Transverse colon (tissue), 4 donors: ENCODE data around the gene SPTBN4. TPM values are rescaled to one million over a fixed set of nuclear protein-coding genes. Genes with fewer than 3 reads are reported as not detected.

Experiments
- DNase-seq: peaks from one replicate; pipeline ENCODE4 v3.0.0-alpha.2; 2019
- H3K27ac ChIP-seq, 4 donors: fragments of 200-600 bp; sonication (generic); 2 replicates each; pipeline ENCODE4 v1.5.1; 2016 to 2018; ENCODE audit warnings: inconsistent platforms in 4 of 4
- H3K27me3 ChIP-seq: fragments of 200-600 bp; sonication (generic); 2 replicates; pipeline ENCODE4 v1.5.1; 2017; ENCODE audit warnings: inconsistent platforms
- H3K36me3 ChIP-seq, 4 donors: fragments of 200-600 bp; sonication (generic); 2 replicates each; pipeline ENCODE4 v1.5.1; 2017 to 2019; ENCODE audit warnings: inconsistent platforms in 4 of 4
- H3K4me1 ChIP-seq, 4 donors: fragments of 200-600 bp; sonication (generic); 2 replicates each; pipeline ENCODE4 v1.5.1; 2017 to 2020; ENCODE audit warnings: inconsistent platforms in 4 of 4
- H3K4me3 ChIP-seq, 4 donors: fragments of 200-600 bp; sonication (generic); 1 replicate in 1 of 4; 2 replicates in 3 of 4; pipeline versions ENCODE4 v1.5.1 to v1.6.1; 2017 to 2019; ENCODE audit warnings: inconsistent platforms in 4 of 4
- H3K9me3 ChIP-seq, 2 donors: fragments of 200-600 bp; sonication (generic); 2 replicates each; pipeline ENCODE4 v1.5.1; 2017 to 2019; ENCODE audit warnings: inconsistent platforms in 2 of 2
- EP300 ChIP-seq: sonication (generic); formaldehyde crosslinking; IDR thresholded peaks from one replicate; pipeline ENCODE4 v1.6.1; 2017; ENCODE audit warnings: antibody characterized with exemption, low read depth
- POLR2A ChIP-seq: fragments of 450-650 bp; IDR thresholded peaks from one replicate; pipeline ENCODE4 v1.6.1; 2016; ENCODE audit warnings: antibody characterized with exemption, mild to moderate bottlenecking, moderate library complexity
- POLR2AphosphoS5 ChIP-seq, 3 donors: sonication (generic); formaldehyde crosslinking; IDR thresholded peaks; one replicate each; pipeline ENCODE4 v1.6.1; 2016; ENCODE audit warnings: antibody characterized with exemption in 3 of 3
- WGBS, 2 donors: methylation state at CpG; one replicate each; pipeline ENCODE4 v1.1.5; 2018; ENCODE audit warnings: low coverage in 1 of 2; 5-methylcytosine and 5-hydroxymethylcytosine counted together
- in situ Hi-C, 4 donors: fragments of 200-750 bp; cut with MboI; loops; one replicate each; pipeline versions ENCODE4 v1.15.0 to v1.15.1; 2017; ENCODE audit warnings: low sequenced_read_pairs in 3 of 4, low pct_ligation_motif_present in 1 of 4, low pct_unique_long_range_greater_than_20kb in 1 of 4
- intact Hi-C: fragments of 100-400 bp; cut with DNase I; formaldehyde crosslinking; loops from one replicate; pipeline ENCODE4 v1.15.1; 2023; ENCODE audit warnings: low total_unique reads
- total RNA-seq, 4 donors: library from RNA; depleted of rRNA; stranded (reverse); fragments of >200 nt; gene quantifications; one replicate each; pipeline ENCODE4 v1.1.0, GENCODE V29; 2016
- TF ChIP-seq, protein P1 (sequence below), 5 experiments: fragments of 200-600 bp in 3 of 5; fragments of 450-650 bp in 2 of 5; sonication (generic) in 3 of 5; IDR thresholded peaks; 1 replicate in 2 of 5; 2 replicates in 3 of 5; pipeline ENCODE4 v1.5.1; 2016 to 2017; ENCODE audit warnings: antibody characterized with exemption in 5 of 5, inconsistent platforms in 3 of 5, mild to moderate bottlenecking in 2 of 5, moderate library complexity in 1 of 5

The SPTBN4 gene
- total RNA-seq, 4 donors from 2014 or later, result under 0.01 to 1.5 (median 0.99) TPM

DNA sequence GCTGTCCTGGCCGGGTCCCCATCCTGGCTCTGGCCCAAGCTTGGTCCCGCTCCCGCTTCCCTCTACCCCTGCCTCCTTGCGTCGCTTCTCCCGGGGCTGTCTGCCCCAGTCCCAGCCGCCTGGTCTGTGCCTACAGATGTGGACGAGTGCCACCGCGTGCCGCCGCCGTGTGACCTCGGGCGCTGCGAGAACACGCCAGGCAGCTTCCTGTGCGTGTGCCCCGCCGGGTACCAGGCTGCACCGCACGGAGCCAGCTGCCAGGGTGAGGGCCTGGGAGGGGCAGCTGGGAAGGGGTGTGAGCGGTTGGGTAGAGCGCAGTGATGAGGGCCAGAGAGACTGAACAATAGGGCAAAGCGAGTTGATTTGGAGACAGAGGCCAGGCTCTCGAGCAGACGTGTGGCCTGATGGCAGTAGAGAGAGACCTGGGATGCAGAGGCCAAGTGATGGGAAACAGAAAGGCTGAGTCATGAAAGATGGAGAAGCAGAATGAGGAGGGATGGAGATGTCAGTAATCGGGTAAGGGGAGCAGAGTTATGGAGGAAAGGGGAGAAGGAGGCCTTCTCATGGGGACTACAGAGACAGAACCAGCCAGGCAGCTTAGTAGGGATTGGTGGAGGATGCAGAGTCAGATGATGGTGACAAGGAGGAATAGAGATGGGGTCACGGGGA lies 143.7 kb downstream of the SPTBN4 start:
- Histone ChIP-seq H3K36me3 (no peaks in the 10 kb centered on the region), H3K4me1 (peaks cover 23 to 84% (median 71%) of the 10 kb centered on the region in 4 donors), H3K27me3 (no peaks in the 10 kb centered on the region), H3K27ac (peak overlapping the region; percentile 88 to 91 (median 90)), H3K9me3 (no peaks in the 10 kb centered on the region), H3K4me3 (peak overlapping the region in 2 of 4 donors; percentile 41 to 54)
- TF ChIP-seq EP300 (no peak), POLR2AphosphoS5 (IDR thresholded peaks at IDR 0.05) (peak in 2 of 3 donors; percentile 51 to 53)
- TF ChIP-seq, protein P1, sequence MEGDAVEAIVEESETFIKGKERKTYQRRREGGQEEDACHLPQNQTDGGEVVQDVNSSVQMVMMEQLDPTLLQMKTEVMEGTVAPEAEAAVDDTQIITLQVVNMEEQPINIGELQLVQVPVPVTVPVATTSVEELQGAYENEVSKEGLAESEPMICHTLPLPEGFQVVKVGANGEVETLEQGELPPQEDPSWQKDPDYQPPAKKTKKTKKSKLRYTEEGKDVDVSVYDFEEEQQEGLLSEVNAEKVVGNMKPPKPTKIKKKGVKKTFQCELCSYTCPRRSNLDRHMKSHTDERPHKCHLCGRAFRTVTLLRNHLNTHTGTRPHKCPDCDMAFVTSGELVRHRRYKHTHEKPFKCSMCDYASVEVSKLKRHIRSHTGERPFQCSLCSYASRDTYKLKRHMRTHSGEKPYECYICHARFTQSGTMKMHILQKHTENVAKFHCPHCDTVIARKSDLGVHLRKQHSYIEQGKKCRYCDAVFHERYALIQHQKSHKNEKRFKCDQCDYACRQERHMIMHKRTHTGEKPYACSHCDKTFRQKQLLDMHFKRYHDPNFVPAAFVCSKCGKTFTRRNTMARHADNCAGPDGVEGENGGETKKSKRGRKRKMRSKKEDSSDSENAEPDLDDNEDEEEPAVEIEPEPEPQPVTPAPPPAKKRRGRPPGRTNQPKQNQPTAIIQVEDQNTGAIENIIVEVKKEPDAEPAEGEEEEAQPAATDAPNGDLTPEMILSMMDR (IDR thresholded peaks at IDR 0.05), result no peak
- 22 to 33% methylated on average over 4 to 29 of the region's 29 CpGs for WGBS, 2 donors
- intact Hi-C loops (no loop called here), in situ Hi-C loops (no loop called here)
- peak; percentile 73 for DNase-seq

DNA sequence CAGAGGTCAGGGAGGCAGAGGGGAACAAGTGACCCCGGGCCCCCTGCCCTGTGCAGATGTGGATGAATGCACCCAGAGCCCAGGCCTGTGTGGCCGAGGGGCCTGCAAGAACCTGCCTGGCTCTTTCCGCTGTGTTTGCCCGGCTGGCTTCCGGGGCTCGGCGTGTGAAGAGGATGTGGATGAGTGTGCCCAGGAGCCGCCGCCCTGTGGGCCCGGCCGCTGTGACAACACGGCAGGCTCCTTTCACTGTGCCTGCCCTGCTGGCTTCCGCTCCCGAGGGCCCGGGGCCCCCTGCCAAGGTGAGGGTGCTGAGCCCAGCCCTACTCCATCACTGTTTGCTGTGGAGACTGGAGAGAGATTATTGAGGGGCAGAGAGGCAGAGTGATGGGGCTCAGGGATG lies 144.3 kb downstream of the SPTBN4 start:
- in situ Hi-C loops, result no loop called here
- no peaks in the 10 kb centered on the region for H3K36me3 ChIP-seq
- H3K4me1 ChIP-seq, result peaks cover 23 to 84% (median 68%) of the 10 kb centered on the region in 4 donors
- no peak overlapping the region for H3K4me3 ChIP-seq
- DNase-seq, result peak; percentile 64
- intact Hi-C loops, result no loop called here
- no peaks in the 10 kb centered on the region for H3K9me3 ChIP-seq
- TF ChIP-seq POLR2A (peak; percentile 20), POLR2AphosphoS5 (IDR thresholded peaks at IDR 0.05) (peak in 2 of 3 donors; percentile 15 to 34), EP300 (no peak)
- H3K27ac ChIP-seq, result peak overlapping the region; percentile 88 to 91 (median 90)
- WGBS, 2 donors, result 68% methylated on average over 15 of the region's 15 CpGs; no CpG with 5 or more reads in 1 of the 2 donors
- no peaks in the 10 kb centered on the region for H3K27me3 ChIP-seq

DNA sequence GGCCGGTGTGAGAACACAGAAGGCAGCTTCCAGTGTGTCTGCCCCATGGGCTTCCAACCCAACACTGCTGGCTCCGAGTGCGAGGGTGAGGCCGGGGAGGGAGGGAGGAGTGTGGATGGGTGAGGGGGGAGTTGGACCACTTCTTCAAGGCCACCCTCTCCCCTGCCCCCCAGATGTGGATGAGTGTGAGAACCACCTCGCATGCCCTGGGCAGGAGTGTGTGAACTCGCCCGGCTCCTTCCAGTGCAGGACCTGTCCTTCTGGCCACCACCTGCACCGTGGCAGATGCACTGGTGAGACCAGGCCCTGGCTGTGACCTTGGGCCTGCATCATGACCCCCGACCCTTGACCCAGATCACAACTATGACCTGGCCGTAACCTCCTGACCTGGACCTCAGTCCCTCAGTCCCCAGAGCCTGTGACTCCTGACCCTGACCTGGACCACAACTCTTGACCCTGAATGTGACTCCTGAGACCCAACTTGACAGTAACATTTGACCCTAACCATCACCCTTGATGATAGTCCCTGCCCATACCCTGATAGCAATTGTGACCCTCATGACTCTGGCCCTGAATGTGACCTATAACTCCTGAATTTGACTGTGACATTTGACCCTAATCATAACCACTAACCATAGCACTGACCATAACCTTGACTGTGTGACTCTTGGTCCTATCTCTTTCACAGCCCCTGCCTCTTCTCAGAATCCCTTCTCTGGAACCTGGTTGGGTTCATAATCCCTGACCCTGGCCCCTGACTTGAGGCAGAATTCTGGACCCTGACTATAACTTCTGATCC lies 145.3 kb downstream of the SPTBN4 start:
- TF ChIP-seq POLR2A, result no peak
- TF ChIP-seq, protein P1 (IDR thresholded peaks at IDR 0.05), result no peak
- TF ChIP-seq POLR2AphosphoS5 (IDR thresholded peaks at IDR 0.05), result no peak
- no peak for TF ChIP-seq EP300
- intact Hi-C loops, result no loop called here
- Histone ChIP-seq H3K4me3 (no peak overlapping the region), H3K9me3 (no peaks in the 10 kb centered on the region), H3K27me3 (no peaks in the 10 kb centered on the region), H3K27ac (peak overlapping the region; percentile 88 to 91 (median 90)), H3K36me3 (no peaks in the 10 kb centered on the region), H3K4me1 (peaks cover 19 to 77% (median 58%) of the 10 kb centered on the region in 4 donors)
- in situ Hi-C loops, result no loop called here
- 88% methylated on average over 9 of the region's 10 CpGs; no CpG with 5 or more reads in 1 of the 2 donors for WGBS, 2 donors
- no peak for DNase-seq

DNA sequence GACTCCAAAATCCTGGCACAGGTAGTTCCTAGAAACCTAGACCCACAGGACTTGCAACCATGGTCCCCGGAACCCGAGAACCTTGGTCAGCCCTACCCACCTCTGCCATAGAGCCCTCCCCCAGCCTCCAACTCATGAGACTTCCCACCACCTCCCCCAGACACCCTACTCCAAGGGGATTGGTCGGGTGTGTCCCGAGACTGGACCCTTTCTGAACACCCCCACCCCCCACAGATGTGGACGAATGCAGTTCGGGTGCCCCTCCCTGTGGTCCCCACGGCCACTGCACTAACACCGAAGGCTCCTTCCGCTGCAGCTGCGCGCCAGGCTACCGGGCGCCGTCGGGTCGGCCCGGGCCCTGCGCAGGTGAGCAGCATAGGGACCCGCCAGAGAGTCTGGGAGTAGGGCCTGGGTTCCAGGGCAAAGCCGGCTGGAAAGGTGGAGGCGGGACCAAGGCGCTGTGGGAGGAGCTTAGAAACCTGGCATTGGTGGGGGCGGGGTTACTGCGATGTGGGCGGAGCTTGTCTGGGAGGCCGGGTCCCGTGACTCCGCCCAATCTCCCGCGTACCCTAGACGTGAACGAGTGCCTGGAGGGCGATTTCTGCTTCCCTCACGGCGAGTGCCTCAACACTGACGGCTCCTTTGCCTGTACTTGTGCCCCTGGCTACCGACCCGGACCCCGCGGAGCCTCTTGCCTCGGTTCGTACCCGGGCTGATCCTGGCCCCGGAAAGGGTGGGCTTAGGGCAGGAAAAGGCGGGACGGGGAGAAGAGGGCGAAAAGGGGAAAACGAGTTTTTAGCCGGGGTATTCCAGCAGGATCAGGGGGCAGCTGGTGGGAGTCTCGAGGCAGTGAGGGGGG lies 146.3 kb downstream of the SPTBN4 start:
- H3K27ac ChIP-seq, result peak overlapping the region; percentile 90 to 92 (median 92)
- peak overlapping the region in 3 of 4 donors; percentile 41 to 72 (median 49) for H3K4me3 ChIP-seq
- in situ Hi-C loops, result no loop called here
- no peaks in the 10 kb centered on the region for H3K36me3 ChIP-seq
- intact Hi-C loops, result no loop called here
- peak; percentile 70 for DNase-seq
- 10 to 51% methylated on average over 2 to 44 of the region's 50 CpGs for WGBS, 2 donors
- peaks cover 16 to 67% (median 49%) of the 10 kb centered on the region in 4 donors for H3K4me1 ChIP-seq
- TF ChIP-seq POLR2A (no peak), POLR2AphosphoS5 (IDR thresholded peaks at IDR 0.05) (no peak), EP300 (no peak)
- TF ChIP-seq, protein P1 (IDR thresholded peaks at IDR 0.05), result no peak
- H3K27me3 ChIP-seq, result no peaks in the 10 kb centered on the region
- H3K9me3 ChIP-seq, result no peaks in the 10 kb centered on the region
